HS-5 (cell line): ENCODE results near the gene ELK4.

Source experiments
- DNase-seq: peaks from one replicate; pipeline ENCODE4 v3.0.0-alpha.2; 2012; ENCODE audit warnings: low read depth

Gene ELK4

DNA sequence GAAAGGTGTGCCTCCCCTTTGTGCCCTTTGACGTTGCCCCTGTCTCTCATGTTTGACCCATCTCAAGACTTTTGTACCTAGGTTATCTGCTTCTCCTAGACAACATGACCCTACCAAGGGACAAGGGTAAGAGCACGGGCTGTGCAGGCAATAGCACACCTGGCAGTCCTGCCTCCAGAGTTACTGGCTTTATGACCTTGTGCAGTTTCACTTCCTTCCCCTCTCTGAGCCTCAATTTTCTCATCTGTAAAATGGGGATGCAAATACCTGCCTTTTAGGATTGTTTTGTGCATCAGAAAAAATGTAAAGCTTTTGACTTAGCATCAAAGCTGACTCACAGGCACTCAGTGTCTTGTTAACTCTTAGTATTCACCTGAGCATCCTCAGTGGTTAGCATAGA is 36.4 kb downstream of the ELK4 start:
- DNase-seq, result no peak

GRCh38 chr1:205594846-205595245 is 37.0 kb downstream of the ELK4 start:
- no peak for DNase-seq

DNA sequence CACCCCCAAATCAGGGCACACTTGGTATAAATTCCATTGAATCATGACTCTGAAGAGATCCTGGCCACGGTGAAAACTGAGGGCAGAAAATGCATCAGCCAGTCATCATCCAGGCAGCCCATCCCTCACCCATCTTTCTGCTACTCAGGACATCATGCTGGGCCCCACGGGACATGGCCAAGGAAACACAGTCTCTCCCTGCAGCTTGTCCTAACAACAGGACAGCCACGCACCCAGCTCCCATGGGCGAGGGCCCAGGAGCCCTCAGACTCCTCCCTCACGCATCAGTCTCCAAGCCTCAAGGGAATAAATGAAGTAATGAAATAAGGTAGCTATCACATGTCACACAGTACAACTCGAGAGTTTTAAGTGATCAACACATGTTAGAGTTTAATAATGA is 37.8 kb downstream of the ELK4 start:
- DNase-seq, result no peak

- no peak for DNase-seq
Measured at GRCh38 chr1:205593532-205593931, 38.3 kb downstream of the ELK4 start.

DNA sequence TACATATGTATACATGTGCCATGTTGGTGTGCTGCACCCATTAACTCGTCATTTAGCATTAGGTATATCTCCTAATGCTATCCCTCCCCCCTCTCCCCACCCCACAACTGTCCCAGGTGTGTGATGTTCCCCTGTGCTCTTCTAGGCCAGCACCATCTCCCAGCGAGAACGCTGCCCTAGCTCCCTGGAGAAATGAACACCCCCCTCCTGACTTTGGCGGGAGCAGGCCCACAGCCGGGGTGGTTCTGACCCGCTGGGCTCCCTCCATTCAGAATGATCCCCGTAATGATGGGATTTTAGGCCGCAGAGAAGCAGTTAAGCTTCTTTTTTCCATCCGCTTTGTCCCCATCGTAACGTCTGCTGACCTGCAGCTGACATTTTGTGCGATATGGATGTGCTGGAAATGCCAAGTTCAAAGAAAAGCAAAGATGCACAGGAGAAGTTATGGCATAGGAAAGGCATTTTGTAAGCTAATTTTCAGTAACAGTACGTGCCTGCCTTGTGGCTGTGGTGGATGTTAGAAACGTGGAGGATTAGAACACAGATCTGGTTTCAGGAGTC is 39.3 kb downstream of the ELK4 start:
- DNase-seq, result no peak

GRCh38 chr1:205591522-205592351 is 40.1 kb downstream of the ELK4 start:
- peak; percentile 19 for DNase-seq

DNA sequence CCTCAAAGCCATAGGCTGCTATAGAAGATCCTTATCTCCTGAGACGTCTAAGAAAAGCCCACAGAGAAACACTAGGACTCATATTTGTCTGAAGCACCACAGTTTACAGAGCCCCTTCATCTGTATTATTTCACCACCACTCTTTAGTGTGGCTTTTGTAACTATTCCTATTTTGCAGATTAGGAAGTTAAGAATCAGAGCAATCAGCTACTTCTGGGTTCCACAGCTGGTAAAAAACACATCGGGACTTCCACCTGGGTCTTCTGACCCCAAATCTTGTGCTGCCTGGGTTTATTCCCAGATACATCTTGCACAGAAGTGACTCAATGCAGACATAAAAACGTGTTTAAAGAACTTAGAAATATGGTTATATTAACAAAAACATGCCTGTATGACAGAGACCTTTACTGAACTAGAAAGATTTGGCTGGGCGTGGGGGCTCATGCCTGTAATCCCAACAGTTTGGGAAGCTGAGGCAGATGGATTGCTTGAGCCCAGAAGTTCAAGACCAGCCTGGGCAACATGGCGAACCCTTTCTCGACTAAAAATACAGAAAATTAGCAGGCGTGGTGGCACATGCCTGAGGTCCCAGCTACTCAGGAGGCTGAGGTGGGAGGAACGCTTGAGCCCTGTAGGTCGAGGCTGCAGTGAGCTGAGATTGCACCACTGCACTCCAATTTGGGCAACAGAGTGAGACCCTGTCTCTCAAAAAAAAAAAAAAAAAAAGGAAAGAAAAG is 40.9 kb downstream of the ELK4 start:
- DNase-seq, result no peak

GRCh38 chr1:205590457-205590768 is 41.4 kb downstream of the ELK4 start:
- DNase-seq, result no peak

DNA sequence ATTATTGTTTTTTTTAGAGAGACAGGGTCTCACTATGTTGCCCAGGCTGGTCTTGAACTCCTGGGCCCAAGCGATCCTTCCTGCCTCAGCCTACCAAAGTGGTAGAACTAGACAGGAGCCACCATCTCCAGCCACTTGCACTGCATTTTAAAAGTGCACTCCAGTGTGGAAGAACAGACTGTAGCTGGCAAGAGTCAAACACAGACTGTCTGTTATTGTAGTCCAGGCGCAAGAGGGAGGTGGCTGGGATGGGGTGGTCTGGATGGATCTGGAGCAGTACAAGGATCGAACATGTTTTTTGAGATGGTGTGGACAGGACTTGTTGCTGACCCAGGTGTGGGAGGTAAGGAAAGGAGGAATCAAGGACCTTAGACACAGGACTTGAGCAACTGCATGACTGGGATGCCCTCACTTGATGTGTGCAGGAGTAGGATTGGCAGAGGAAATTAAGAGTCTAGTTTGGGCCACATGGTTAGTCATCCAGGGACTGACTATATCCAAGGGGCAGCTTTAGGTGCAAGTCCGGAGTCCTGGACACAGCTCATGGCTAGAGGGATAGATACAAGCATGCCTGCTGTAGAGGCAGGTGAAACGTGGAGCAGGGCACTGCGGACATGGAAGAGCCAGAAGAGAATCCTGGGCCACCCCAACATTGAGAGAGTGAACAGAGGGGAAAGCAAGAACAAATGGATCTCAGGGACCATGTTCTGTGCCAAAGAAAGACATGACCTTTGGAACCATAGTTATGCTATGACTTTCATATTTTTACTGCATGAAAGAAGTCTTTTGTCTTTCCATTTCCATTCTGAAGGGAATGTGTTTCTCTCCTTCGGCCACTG is 42.0 kb downstream of the ELK4 start:
- DNase-seq, result no peak

GRCh38 chr1:205589046-205589445 is 42.8 kb downstream of the ELK4 start:
- no peak for DNase-seq

DNA sequence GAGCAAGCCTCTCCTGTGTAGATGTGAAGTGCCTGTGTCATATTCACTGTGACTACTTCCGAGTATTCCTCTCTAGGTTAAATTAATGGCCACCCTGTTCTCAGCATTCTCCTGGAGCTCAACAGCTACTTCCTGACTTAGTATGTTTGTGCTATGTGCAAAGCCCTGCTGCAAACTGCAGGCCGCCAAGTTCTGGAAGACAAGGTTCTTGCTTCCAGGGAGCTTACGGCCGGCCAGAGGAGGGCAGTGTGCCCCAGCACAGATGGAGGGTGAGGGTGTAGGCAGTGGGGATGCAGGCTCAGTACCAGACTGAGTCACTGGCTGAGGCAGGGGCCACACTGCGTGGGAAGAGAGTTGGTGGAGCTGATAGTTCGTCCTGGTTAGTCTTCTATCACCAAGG is 43.2 kb downstream of the ELK4 start:
- no peak for DNase-seq

GRCh38 chr1:205587581-205587980 is 44.2 kb downstream of the ELK4 start:
- DNase-seq, result no peak

DNA sequence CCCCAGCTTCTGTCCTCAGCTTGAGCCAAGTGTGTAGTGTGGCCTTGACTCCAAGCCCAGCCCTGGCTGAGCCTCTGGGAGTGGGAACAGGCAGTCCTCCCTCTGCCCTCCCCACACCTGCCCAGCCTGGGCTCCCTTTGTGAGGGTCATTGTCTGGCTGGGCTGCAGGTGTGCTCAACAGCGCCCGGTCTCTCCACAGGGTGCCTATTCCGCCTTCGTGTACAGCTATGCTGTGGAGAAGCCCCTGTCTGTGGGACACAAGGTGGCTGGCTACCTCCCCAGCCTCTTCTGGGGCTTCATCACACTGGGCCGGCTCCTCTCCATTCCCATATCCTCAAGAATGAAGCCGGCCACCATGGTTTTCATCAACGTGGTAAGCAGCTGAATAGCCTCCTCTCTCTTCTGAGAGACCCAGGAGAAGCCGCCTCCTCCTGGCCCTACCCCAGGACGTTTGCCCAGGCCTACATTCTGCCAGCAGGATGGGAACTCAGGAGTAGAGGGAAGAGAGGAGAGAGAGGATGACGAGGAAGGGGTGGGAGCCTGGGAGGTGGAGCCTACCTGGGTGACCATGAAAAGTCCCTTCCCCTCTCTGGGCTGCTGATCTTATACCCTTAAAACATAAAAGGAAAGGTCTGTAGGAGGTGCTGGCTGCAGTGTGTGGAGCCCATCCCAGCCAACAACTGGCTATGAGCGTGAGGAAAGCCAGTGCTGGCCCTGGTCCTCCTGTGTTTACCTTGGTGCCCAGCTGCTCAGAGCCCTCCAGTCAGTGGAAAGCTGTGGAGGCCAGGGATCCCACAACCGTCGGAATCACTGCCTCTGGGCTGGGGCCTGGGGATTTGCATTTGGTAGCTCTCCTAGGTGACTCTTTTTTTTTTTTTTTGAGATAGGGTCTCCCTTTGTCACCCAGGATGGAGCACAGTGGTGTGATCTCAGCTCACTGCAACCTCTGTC is 45.7 kb downstream of the ELK4 start:
- no peak for DNase-seq

DNA sequence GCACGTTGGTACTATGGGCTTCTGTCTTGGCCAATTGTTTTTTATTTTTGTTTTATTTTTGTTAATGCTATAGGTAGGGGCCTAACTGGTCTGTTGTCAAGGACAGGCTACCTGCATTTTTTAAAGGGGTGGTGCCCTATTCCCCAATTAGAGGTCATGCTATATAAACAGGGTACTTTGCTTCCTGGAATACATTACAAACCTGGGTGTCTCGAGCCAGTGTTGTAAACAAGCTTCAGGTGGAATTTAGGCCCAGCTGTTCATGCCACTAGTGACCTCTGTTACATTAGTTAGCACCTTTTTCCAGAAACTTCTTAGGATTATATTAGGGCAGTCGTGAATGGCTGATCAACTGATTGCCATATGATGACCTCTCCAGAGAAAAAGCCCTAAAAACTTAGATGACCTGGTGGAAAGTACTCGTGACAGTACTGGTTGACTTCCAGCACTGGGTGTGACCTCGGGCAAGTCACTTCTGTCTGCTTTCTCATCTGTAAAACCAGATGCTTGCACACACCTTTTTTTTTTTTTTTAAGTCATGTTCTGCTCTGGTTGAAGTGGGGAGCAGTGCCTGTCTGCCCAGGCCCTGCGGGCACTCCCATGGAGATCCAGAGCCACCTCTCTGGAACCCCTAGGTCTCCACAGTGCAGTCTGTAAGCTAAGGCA is 46.5 kb downstream of the ELK4 start:
- DNase-seq, result no peak

DNA sequence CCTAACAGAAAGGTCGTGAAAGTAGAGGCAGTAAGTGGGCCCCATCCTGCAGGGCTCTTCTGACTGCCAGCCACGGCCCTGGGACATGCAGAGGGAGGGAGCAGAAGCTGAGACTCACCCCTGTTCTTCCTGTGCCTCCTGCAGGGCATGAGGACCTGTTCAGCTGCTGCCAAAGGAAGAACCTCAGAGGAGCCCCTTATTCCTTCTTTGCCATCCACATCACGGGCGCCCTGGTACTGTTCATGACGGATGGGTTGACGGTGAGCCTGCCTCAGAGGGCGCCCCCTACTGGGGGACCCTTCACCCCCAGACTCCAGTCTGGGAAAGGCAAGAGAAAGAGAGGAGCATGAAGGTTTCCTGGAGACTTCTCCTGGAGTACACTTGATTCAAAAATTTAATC is 47.1 kb downstream of the ELK4 start:
- no peak for DNase-seq

GRCh38 chr1:205583461-205584130 is 48.2 kb downstream of the ELK4 start:
- no peak for DNase-seq

GRCh38 chr1:205582471-205583291 is 49.1 kb downstream of the ELK4 start:
- DNase-seq, result no peak

DNA sequence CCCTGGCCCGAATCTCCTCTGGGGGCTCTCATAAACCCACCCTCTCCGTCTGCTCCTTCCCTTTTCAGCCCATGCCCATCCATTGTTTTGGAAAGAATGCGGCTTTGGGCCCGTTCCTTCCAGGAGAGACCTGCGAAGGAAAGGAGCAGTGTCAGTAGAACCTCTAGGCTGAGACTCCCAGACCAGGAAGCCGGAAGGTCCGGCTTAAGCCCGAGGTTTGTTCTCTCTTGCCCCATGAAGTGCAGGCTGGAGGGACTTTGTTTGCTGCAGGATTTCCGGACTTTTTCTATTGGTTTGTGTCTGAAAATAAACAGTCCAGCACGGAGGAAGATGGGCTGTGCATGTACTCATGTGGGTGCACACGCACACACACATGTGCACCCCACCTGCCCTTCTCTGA is 49.8 kb downstream of the ELK4 start:
- no peak for DNase-seq

GRCh38 chr1:205581321-205581980 is 50.4 kb downstream of the ELK4 start:
- no peak for DNase-seq
